ENCODE data around the gene RRP1B.

- TF ChIP-seq EZH2 (IDR thresholded peaks at IDR 0.05; ENCODE audit: borderline replicate concordance, insufficient read depth, low read depth, low read length, poor library complexity, severe bottlenecking) (no peak), CTCF (IDR thresholded peaks at IDR 0.05) (no peak)
Measured at GRCh38 chr21:43619856-43620255, 39.5 kb upstream of the RRP1B start.

All from B cell (primary cell).